ENCODE data around the gene RPL28.
A peak's percentile ranks its signal among the peaks of the same experiment; 100 is the strongest.

The RPL28 gene

GRCh38 chr19:55436847-55437246, 51.1 kb downstream of the RPL28 start:
- Histone ChIP-seq H3K9me3 (ENCODE audit: insufficient read depth, low read depth, low read length) (peaks cover 27% of the 10 kb centered on the region), H3K79me1 (ENCODE audit: low read length) (no peaks in the 10 kb centered on the region), H3K27me3 (ENCODE audit: insufficient read depth, low read length) (peaks cover 27% of the 10 kb centered on the region), H3K4me3 (ENCODE audit: low read depth, low read length) (no peak overlapping the region), H4K91ac (ENCODE audit: low read depth, low read length) (no peak overlapping the region), H3K9ac (ENCODE audit: low read length) (no peak overlapping the region), H2BK120ac (ENCODE audit: insufficient read depth, low read length, poor library complexity) (no peak overlapping the region), H3K4me2 (ENCODE audit: low read length) (no peak overlapping the region), H3K18ac (ENCODE audit: low read length) (no peak overlapping the region), H3K27ac (ENCODE audit: low read depth, low read length) (no peak overlapping the region), H3K36me3 (ENCODE audit: control insufficient read depth in 1 of 2, insufficient read depth in 2 of 2, low read length in 2 of 2) (no peaks in the 10 kb centered on the region), H4K12ac (ENCODE audit: low read depth, low read length) (no peak overlapping the region), H3K79me2 (ENCODE audit: control insufficient read depth, insufficient read depth, low read length, poor library complexity) (no peaks in the 10 kb centered on the region), H3K23ac (ENCODE audit: low read length) (no peak overlapping the region), H3K4ac (ENCODE audit: low read depth, low read length) (no peak overlapping the region), H4K8ac (ENCODE audit: low read depth, low read length) (no peak overlapping the region), H2AFZ (ENCODE audit: insufficient read depth, low read length, poor library complexity) (no peak overlapping the region), H3K4me1 (ENCODE audit: control insufficient read depth in 1 of 2, insufficient read depth in 2 of 2, low read length in 2 of 2) (no peaks in the 10 kb centered on the region), H2BK12ac (ENCODE audit: low read length) (no peak overlapping the region), H2AK5ac (ENCODE audit: low read length) (no peak overlapping the region), H2BK5ac (ENCODE audit: low read depth, low read length, poor library complexity) (no peak overlapping the region), H3K14ac (ENCODE audit: low read length) (no peak overlapping the region)
- no peak for DNase-seq
- WGBS (ENCODE audit: extremely low coverage, insufficient coverage, insufficient read length): no CpG with 5 or more reads among the region's 8 CpGs

- DNase-seq: peak; percentile 67 to 76
- no peak overlapping the region for H3K23ac ChIP-seq (ENCODE audit: low read length)
- H3K4me1 ChIP-seq (ENCODE audit: control insufficient read depth in 1 of 2, insufficient read depth in 2 of 2, low read length in 2 of 2): no peaks in the 10 kb centered on the region
- no CpG with 5 or more reads among the region's 17 CpGs for WGBS (ENCODE audit: extremely low coverage, insufficient coverage, insufficient read length)
- no peak overlapping the region for H3K4me3 ChIP-seq (ENCODE audit: low read depth, low read length)
- H2BK5ac ChIP-seq (ENCODE audit: low read depth, low read length, poor library complexity): no peak overlapping the region
- no peak overlapping the region for H3K14ac ChIP-seq (ENCODE audit: low read length)
- peaks cover 32% of the 10 kb centered on the region for H3K27me3 ChIP-seq (ENCODE audit: insufficient read depth, low read length)
- no peak overlapping the region for H4K8ac ChIP-seq (ENCODE audit: low read depth, low read length)
- H3K79me2 ChIP-seq (ENCODE audit: control insufficient read depth, insufficient read depth, low read length, poor library complexity): no peaks in the 10 kb centered on the region
- no peak overlapping the region for H3K4me2 ChIP-seq (ENCODE audit: low read length)
- H2BK12ac ChIP-seq (ENCODE audit: low read length): no peak overlapping the region
- H3K18ac ChIP-seq (ENCODE audit: low read length): no peak overlapping the region
- H4K91ac ChIP-seq (ENCODE audit: low read depth, low read length): no peak overlapping the region
- no peak overlapping the region for H3K27ac ChIP-seq (ENCODE audit: low read depth, low read length)
- peaks cover 24% of the 10 kb centered on the region for H3K9me3 ChIP-seq (ENCODE audit: insufficient read depth, low read depth, low read length)
- H2AK5ac ChIP-seq (ENCODE audit: low read length): no peak overlapping the region
- no peak overlapping the region for H3K9ac ChIP-seq (ENCODE audit: low read length)
- H4K12ac ChIP-seq (ENCODE audit: low read depth, low read length): no peak overlapping the region
- H2BK120ac ChIP-seq (ENCODE audit: insufficient read depth, low read length, poor library complexity): no peak overlapping the region
- no peaks in the 10 kb centered on the region for H3K36me3 ChIP-seq (ENCODE audit: control insufficient read depth in 1 of 2, insufficient read depth in 2 of 2, low read length in 2 of 2)
- H3K79me1 ChIP-seq (ENCODE audit: low read length): no peaks in the 10 kb centered on the region
- no peak overlapping the region for H3K4ac ChIP-seq (ENCODE audit: low read depth, low read length)
- H2AFZ ChIP-seq (ENCODE audit: insufficient read depth, low read length, poor library complexity): no peak overlapping the region
These were observed 51.7 kb downstream of the RPL28 start for GRCh38 chr19:55437410-55437809.

- DNase-seq: no peak
- WGBS (ENCODE audit: extremely low coverage, insufficient coverage, insufficient read length): no CpG with 5 or more reads among the region's 5 CpGs
These were observed 53.3 kb downstream of the RPL28 start for GRCh38 chr19:55439052-55439451.

GRCh38 chr19:55440411-55441105, 54.8 kb downstream of the RPL28 start:
- WGBS (ENCODE audit: extremely low coverage, insufficient coverage, insufficient read length): no CpG with 5 or more reads among the region's 39 CpGs
- Histone ChIP-seq H3K4me2 (ENCODE audit: low read length) (no peak overlapping the region), H4K8ac (ENCODE audit: low read depth, low read length) (no peak overlapping the region), H3K27me3 (ENCODE audit: insufficient read depth, low read length) (peaks cover 51% of the 10 kb centered on the region), H3K4ac (ENCODE audit: low read depth, low read length) (no peak overlapping the region), H2BK5ac (ENCODE audit: low read depth, low read length, poor library complexity) (no peak overlapping the region), H3K79me2 (ENCODE audit: control insufficient read depth, insufficient read depth, low read length, poor library complexity) (no peaks in the 10 kb centered on the region), H3K18ac (ENCODE audit: low read length) (no peak overlapping the region), H3K79me1 (ENCODE audit: low read length) (no peaks in the 10 kb centered on the region), H3K23ac (ENCODE audit: low read length) (no peak overlapping the region), H2AFZ (ENCODE audit: insufficient read depth, low read length, poor library complexity) (peak overlapping the region; percentile 8), H3K4me3 (ENCODE audit: low read depth, low read length) (no peak overlapping the region), H3K27ac (ENCODE audit: low read depth, low read length) (no peak overlapping the region), H4K12ac (ENCODE audit: low read depth, low read length) (no peak overlapping the region), H3K9me3 (ENCODE audit: insufficient read depth, low read depth, low read length) (peaks cover 16% of the 10 kb centered on the region), H2BK12ac (ENCODE audit: low read length) (no peak overlapping the region), H3K14ac (ENCODE audit: low read length) (no peak overlapping the region), H3K36me3 (ENCODE audit: control insufficient read depth in 1 of 2, insufficient read depth in 2 of 2, low read length in 2 of 2) (no peaks in the 10 kb centered on the region), H3K9ac (ENCODE audit: low read length) (no peak overlapping the region), H3K4me1 (ENCODE audit: control insufficient read depth in 1 of 2, insufficient read depth in 2 of 2, low read length in 2 of 2) (no peaks in the 10 kb centered on the region), H2AK5ac (ENCODE audit: low read length) (no peak overlapping the region), H4K91ac (ENCODE audit: low read depth, low read length) (no peak overlapping the region), H2BK120ac (ENCODE audit: insufficient read depth, low read length, poor library complexity) (no peak overlapping the region)
- DNase-seq: no peak

More at GRCh38 chr19:55439052-55439451, 53.3 kb downstream of the RPL28 start:
- H3K14ac ChIP-seq (ENCODE audit: low read length): no peak overlapping the region
- H3K9me3 ChIP-seq (ENCODE audit: insufficient read depth, low read depth, low read length): peaks cover 24% of the 10 kb centered on the region
- no peak overlapping the region for H2BK5ac ChIP-seq (ENCODE audit: low read depth, low read length, poor library complexity)
- no peak overlapping the region for H3K4ac ChIP-seq (ENCODE audit: low read depth, low read length)
- H2AK5ac ChIP-seq (ENCODE audit: low read length): no peak overlapping the region
- H3K4me3 ChIP-seq (ENCODE audit: low read depth, low read length): no peak overlapping the region
- no peak overlapping the region for H2BK12ac ChIP-seq (ENCODE audit: low read length)
- no peak overlapping the region for H2AFZ ChIP-seq (ENCODE audit: insufficient read depth, low read length, poor library complexity)
- H3K27ac ChIP-seq (ENCODE audit: low read depth, low read length): no peak overlapping the region
- H4K8ac ChIP-seq (ENCODE audit: low read depth, low read length): no peak overlapping the region
- H3K18ac ChIP-seq (ENCODE audit: low read length): no peak overlapping the region
- no peak overlapping the region for H4K12ac ChIP-seq (ENCODE audit: low read depth, low read length)
- no peaks in the 10 kb centered on the region for H3K4me1 ChIP-seq (ENCODE audit: control insufficient read depth in 1 of 2, insufficient read depth in 2 of 2, low read length in 2 of 2)
- no peaks in the 10 kb centered on the region for H3K79me1 ChIP-seq (ENCODE audit: low read length)
- no peak overlapping the region for H3K23ac ChIP-seq (ENCODE audit: low read length)
- no peaks in the 10 kb centered on the region for H3K79me2 ChIP-seq (ENCODE audit: control insufficient read depth, insufficient read depth, low read length, poor library complexity)
- no peak overlapping the region for H2BK120ac ChIP-seq (ENCODE audit: insufficient read depth, low read length, poor library complexity)
- H3K27me3 ChIP-seq (ENCODE audit: insufficient read depth, low read length): peaks cover 46% of the 10 kb centered on the region
- H3K9ac ChIP-seq (ENCODE audit: low read length): no peak overlapping the region
- H3K4me2 ChIP-seq (ENCODE audit: low read length): no peak overlapping the region
- H4K91ac ChIP-seq (ENCODE audit: low read depth, low read length): no peak overlapping the region
- H3K36me3 ChIP-seq (ENCODE audit: control insufficient read depth in 1 of 2, insufficient read depth in 2 of 2, low read length in 2 of 2): no peaks in the 10 kb centered on the region
